Epithelial cell of esophagus (primary cell): ENCODE results near the gene TIGD2.

ENCODE experiments used
- DNase-seq: peaks from one replicate; pipeline ENCODE4 v3.0.0; 2010; ENCODE audit warnings: low read depth
- H3K4me3 ChIP-seq: 2 replicates; pipeline ENCODE4 v1.5.1; 2011; ENCODE audit warnings: mild to moderate bottlenecking, low read length, control low read depth
- CTCF ChIP-seq: IDR thresholded peaks from 2 replicates; pipeline ENCODE4 v1.5.1; 2011; ENCODE audit warnings: low read depth, mild to moderate bottlenecking, low read length, control low read depth, inconsistent platforms; ENCODE audit not compliant: insufficient read depth; ENCODE audit errors: missing control alignments

TIGD2 gene

DNA sequence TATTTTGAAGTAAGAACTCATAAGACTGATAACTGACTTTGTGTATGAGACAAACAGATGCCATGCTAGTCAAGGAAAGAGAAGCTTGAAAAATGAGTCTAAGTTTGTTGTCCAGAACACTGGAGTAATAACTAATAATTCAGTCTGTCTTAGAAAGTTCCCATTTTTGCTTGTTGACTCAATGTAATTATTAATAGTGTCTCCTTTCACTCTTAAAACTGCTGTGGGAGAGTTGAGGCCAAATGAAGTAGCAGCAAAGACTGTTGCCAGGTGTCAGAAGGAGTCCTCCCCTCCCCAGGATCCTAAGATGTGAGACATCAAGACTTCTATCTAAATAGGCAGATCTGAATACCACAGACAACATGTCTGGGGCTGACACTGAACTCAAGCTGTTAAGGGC lies 33.6 kb upstream of the TIGD2 start:
- TF ChIP-seq CTCF: no peak
- no peak overlapping the region for H3K4me3 ChIP-seq
- no peak for DNase-seq

DNA sequence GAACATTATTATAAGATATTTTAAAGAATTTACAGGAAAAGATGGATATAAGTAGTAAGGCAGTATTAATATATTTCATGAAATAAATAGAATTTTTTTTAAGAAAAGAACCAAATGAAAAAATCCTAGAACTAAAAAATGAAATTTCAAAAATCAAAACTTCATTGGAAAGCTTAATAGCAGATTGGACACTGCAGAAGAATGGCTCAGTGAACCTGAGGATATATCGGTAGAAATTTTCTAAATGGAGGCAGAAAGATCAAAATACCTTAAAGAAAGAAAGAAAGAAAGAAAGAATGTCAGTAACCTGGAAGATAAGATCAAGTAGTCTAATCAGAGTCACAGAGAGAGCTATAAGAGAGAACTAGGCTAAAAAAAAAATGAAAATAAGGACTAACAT lies 33.0 kb upstream of the TIGD2 start:
- no peak for TF ChIP-seq CTCF
- no peak for DNase-seq
- no peak overlapping the region for H3K4me3 ChIP-seq

- no peak for TF ChIP-seq CTCF
- no peak overlapping the region for H3K4me3 ChIP-seq
- DNase-seq: peak; percentile 69
Measured at GRCh38 chr4:89099034-89099433, 12.3 kb upstream of the TIGD2 start.

GRCh38 chr4:89099471-89099870 lies 11.9 kb upstream of the TIGD2 start:
- DNase-seq: no peak

DNA sequence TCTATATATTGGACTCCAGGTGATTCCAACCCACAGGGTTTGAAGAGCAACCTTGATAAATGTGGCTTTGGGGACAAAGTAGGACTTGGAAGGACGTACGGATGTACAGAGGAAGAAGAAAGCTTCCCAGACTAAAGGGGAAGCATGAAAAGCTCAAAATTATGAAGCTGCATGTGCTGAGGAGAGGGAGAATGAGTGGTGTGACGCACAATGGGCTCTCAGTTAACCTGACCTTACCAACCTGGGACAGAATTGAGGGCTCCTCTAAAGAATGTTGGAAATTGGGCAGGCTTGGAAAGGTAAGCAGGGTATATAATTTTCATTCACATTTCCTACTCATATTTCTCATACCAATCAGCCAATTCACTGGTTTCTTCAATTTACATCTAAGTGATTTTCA lies 10.5 kb upstream of the TIGD2 start:
- H3K4me3 ChIP-seq: no peak overlapping the region
- no peak for DNase-seq
- no peak for TF ChIP-seq CTCF

More at GRCh38 chr4:89099471-89099870, 11.9 kb upstream of the TIGD2 start:
- no peak for TF ChIP-seq CTCF
- no peak overlapping the region for H3K4me3 ChIP-seq

DNA sequence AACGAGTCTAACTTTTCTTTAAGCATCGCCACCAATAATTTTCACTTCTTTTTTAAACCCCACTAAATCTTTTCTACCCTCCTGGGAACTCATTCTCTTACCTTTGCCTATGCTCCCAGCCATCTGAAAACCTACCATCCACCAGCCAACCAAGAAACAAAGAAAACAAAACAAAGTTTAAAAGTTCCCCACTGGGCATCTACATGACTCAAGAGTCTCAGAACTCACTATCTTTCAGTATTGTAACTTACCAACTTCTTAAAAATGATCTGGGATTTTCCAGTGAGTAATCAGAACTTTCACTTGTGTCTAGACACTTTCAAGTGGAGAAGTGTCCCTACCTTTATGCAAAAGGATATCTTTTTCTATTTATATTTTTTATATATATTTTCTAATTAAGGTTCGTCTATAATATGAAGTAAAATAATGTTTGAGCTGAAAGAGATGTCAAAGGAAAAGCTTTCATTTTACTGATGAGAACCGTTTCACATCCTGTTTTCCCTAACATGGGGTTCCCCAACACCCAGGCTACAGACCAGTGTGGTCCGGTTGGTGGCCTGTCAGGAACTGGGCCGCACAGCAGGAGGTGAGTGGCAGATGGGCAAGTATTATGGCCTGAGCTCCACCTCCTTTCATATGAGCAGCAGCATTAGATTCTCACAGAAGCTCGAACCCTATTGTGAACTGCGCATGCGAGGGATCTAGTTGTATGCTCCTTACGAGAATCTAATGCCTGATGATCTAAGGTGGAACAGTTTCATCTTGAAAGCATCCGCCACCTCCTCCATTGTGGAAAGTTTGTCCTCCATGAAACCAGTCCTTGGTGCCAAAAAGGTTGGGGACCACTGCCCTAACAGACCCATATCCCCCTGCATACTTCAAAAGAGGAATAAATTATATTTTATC lies 9.8 kb upstream of the TIGD2 start:
- no peak overlapping the region for H3K4me3 ChIP-seq
- peak; percentile 25 for DNase-seq

More for the DNA sequence above, 9.8 kb upstream of the TIGD2 start:
- no peak for TF ChIP-seq CTCF
